GM13977 (cell line): Measurements from ENCODE around the gene DMRT3.
"Not testable (repeated sequence)": the region's sequence is repeated elsewhere in the genome, so short reads cannot be mapped to it uniquely, and the experiment has no call there.

Experiments used
- DNase-seq: peaks from one replicate; pipeline ENCODE4 v3.0.0; 2012; ENCODE audit warnings: low spot score
- CTCF ChIP-seq: IDR thresholded peaks from 2 replicates; pipeline ENCODE4 v1.5.1; 2012; ENCODE audit warnings: mild to moderate bottlenecking, control low read depth; ENCODE audit not compliant: insufficient read depth; ENCODE audit errors: extremely low read depth, missing control alignments
- in situ Hi-C: fragments of 300-500 bp; cut with MboI; formaldehyde crosslinking; loops from one replicate; pipeline ENCODE4 v1.12.0; 2022; ENCODE audit warnings: low sequenced_read_pairs, low pct_unique_long_range_greater_than_20kb, mixed read lengths, inconsistent platforms; ENCODE audit not compliant: unreplicated experiment

Gene DMRT3

GRCh38 chr9:995781-996180 is 19.3 kb downstream of the DMRT3 start:
- in situ Hi-C loops: loop anchor here (25.0 kb wide), 1 partner anchor 383 kb away; no protein-coding TSS in a partner anchor
- DNase-seq: no peak
- no peak for TF ChIP-seq CTCF

- DNase-seq: not testable (repeated sequence)
- peak; percentile 23 for TF ChIP-seq CTCF
- in situ Hi-C loops: loop anchor here (25.0 kb wide), 1 partner anchor 386 kb away; no protein-coding TSS in a partner anchor
Measured at GRCh38 chr9:998299-999110, 22.1 kb downstream of the DMRT3 start.

DNA sequence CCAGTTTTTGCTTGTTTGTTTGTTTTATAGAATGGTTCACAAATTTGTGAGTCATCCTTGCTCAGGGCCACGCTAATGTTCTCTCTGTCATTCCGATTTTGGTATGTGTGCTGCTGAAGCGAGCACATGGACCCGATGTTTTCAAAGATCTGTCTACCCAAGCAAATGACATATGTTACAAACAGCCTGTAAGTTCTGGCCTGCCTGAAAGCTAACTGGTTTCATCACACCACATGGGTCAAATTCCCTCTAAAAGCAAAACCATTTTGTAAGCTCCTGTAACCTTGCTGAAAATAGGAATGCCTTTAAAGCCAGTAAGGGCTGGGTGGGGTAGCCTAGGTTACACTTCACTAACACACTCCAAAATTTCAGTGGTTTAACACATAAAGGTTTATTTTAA is 25.4 kb downstream of the DMRT3 start:
- DNase-seq: no peak
- in situ Hi-C loops: no loop called here
- no peak for TF ChIP-seq CTCF

GRCh38 chr9:1002678-1003077 is 26.2 kb downstream of the DMRT3 start:
- DNase-seq: no peak
- in situ Hi-C loops: no loop called here
- TF ChIP-seq CTCF: no peak

- peak; percentile 46 for DNase-seq
- peak; percentile 63 for TF ChIP-seq CTCF
- in situ Hi-C loops: loop anchor here (5.0 kb wide), 1 partner anchor 113 kb away; no protein-coding TSS in a partner anchor
Measured at GRCh38 chr9:1005043-1005667, 28.7 kb downstream of the DMRT3 start.

DNA sequence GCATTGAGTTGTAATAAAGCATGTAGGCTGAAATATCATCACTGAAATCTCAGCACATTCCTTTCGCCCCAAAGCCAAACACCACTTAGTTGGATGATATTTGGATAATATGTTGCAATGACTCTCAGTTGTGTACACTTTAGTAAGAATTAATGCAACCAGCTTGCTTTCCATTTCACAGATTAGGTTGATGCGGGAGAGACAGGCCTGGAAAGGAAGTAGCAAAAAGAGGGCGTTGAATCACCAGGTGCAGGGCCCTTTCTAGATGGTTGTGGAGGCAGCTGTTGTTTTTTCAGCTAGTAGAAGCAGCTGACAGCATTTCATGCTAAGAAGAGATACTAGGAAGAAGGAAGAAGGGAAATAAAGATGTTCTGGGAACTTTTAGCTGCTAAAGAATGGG is 30.9 kb downstream of the DMRT3 start:
- no peak for TF ChIP-seq CTCF
- DNase-seq: no peak
- in situ Hi-C loops: loop anchor here (5.0 kb wide), 1 partner anchor 115 kb away; no protein-coding TSS in a partner anchor
